BJ (cell line): ENCODE results near the gene TNS1. TPM values are rescaled to one million over a fixed set of nuclear protein-coding genes. Genes with fewer than 3 reads are reported as not detected.
A peak's percentile ranks its signal among the peaks of the same experiment; 100 is the strongest.

ENCODE experiments used
- CTCF ChIA-PET: fragments of 350-600 bp; formaldehyde crosslinking; extraction: SDS; loops from one replicate; lab custom pipeline; 2021; ENCODE audit warnings: antibody characterized with exemption, inconsistent platforms; lab: Yijun Ruan, JAX
- POLR2A ChIA-PET: fragments of 300-600 bp; sonication (Branson Sonifier 250); formaldehyde crosslinking; extraction: SDS; loops from one replicate; lab custom pipeline; 2021; ENCODE audit warnings: antibody characterized with exemption; lab: Charles Lee
- DNase-seq: peaks from one replicate; pipeline ENCODE4 v3.0.0-alpha.2; 2011; ENCODE audit warnings: low read depth
- H3K27me3 ChIP-seq: 2 replicates; pipeline ENCODE4 v1.6.0; 2011; ENCODE audit warnings: low read length; ENCODE audit not compliant: control insufficient read depth, insufficient read depth
- H3K36me3 ChIP-seq: 2 replicates; pipeline ENCODE4 v1.5.1; 2011; ENCODE audit warnings: low read length; ENCODE audit not compliant: control insufficient read depth, insufficient read depth
- H3K4me3 ChIP-seq: 2 replicates; pipeline ENCODE4 v1.5.1; 2011; ENCODE audit warnings: low read depth, mild to moderate bottlenecking, control low read depth, low read length
- CTCF ChIP-seq: IDR thresholded peaks from 2 replicates; pipeline ENCODE4 v1.5.1; 2011; ENCODE audit warnings: low read depth, mild to moderate bottlenecking, control low read depth, inconsistent platforms, low read length, moderate library complexity; ENCODE audit not compliant: insufficient read depth
- polyA plus RNA-seq: library from polyadenylated mRNA; depleted of rRNA; stranded (reverse); fragments of >200 nt; gene quantifications from 2 replicates; pipeline ENCODE4 v1.2.3, GENCODE V29; 2011

The TNS1 gene
- polyA plus RNA-seq, 1 experiment: 35.6 TPM

- no peak overlapping the region for H3K4me3 ChIP-seq
- H3K27me3 ChIP-seq: no peaks in the 10 kb centered on the region
- ChIA-PET POLR2A (no interaction called here), CTCF (interaction anchor here (0.6 to 2.3 kb wide), 10 partner anchors 15 to 1085 kb away, joined by 3 to 33 read pairs (median 5); no protein-coding TSS in a partner anchor)
- no peaks in the 10 kb centered on the region for H3K36me3 ChIP-seq
- TF ChIP-seq CTCF: no peak
- no peak for DNase-seq
Measured at GRCh38 chr2:217755027-217755745, 247.6 kb downstream of the TNS1 start.

GRCh38 chr2:217753460-217754200, 249.2 kb downstream of the TNS1 start:
- no peaks in the 10 kb centered on the region for H3K36me3 ChIP-seq
- no peak overlapping the region for H3K4me3 ChIP-seq
- POLR2A ChIA-PET: no interaction called here
- DNase-seq: peak; percentile 35
- H3K27me3 ChIP-seq: no peaks in the 10 kb centered on the region
- CTCF ChIA-PET: interaction anchor here (0.9 to 2.2 kb wide), 2 partner anchors 25 to 1055 kb away, joined by 4 to 5 read pairs; no protein-coding TSS in a partner anchor
- TF ChIP-seq CTCF: no peak

GRCh38 chr2:217752714-217753459, 249.9 kb downstream of the TNS1 start:
- no peak for DNase-seq
- POLR2A ChIA-PET: no interaction called here
- CTCF ChIA-PET: interaction anchor here (2.2 kb wide), 1 partner anchor 25 kb away, joined by 5 read pairs; no protein-coding TSS in a partner anchor
- Histone ChIP-seq H3K4me3 (no peak overlapping the region), H3K36me3 (no peaks in the 10 kb centered on the region), H3K27me3 (no peaks in the 10 kb centered on the region)
- no peak for TF ChIP-seq CTCF

GRCh38 chr2:217751952-217752351, 250.8 kb downstream of the TNS1 start:
- no peak for DNase-seq
- CTCF ChIA-PET: interaction anchor here (0.8 to 2.2 kb wide), 2 partner anchors 24 to 96 kb away, joined by 3 to 5 read pairs; no protein-coding TSS in a partner anchor
- TF ChIP-seq CTCF: no peak

More at GRCh38 chr2:217751952-217752351, 250.8 kb downstream of the TNS1 start:
- H3K4me3 ChIP-seq: no peak overlapping the region
- H3K27me3 ChIP-seq: no peaks in the 10 kb centered on the region
- POLR2A ChIA-PET: no interaction called here
- no peaks in the 10 kb centered on the region for H3K36me3 ChIP-seq
